Neural cell (in vitro differentiated cells): ENCODE measurements around the gene ARHGAP30. TPM values are rescaled to one million over a fixed set of nuclear protein-coding genes. Genes with fewer than 3 reads are reported as not detected.

Source experiments
- H2AFZ ChIP-seq: fragments of 200-600, 300-800 bp; sonication (generic), shearing (Covaris generic); 2 replicates; pipeline ENCODE4 v1.6.0; 2014; ENCODE audit warnings: low read depth, mild to moderate bottlenecking, antibody characterized with exemption, low read length, moderate library complexity
- H3F3A ChIP-seq: fragments of 200-600 bp; shearing (Covaris generic); 2 replicates; pipeline ENCODE4 v1.6.1; 2016; ENCODE audit warnings: mild to moderate bottlenecking, moderate library complexity, mixed read lengths, antibody characterized with exemption, low read length; ENCODE audit not compliant: insufficient read depth, poor library complexity, severe bottlenecking
- H3K27ac ChIP-seq: fragments of 200-600, 300-800 bp; sonication (generic), shearing (Covaris generic); 2 replicates; pipeline ENCODE4 v1.5.1; 2014; ENCODE audit warnings: mild to moderate bottlenecking, low read length, moderate library complexity
- H3K27me3 ChIP-seq: fragments of 300-800, 200-600 bp; sonication (generic), shearing (Covaris generic); 2 replicates; pipeline ENCODE4 v1.6.0; 2014; ENCODE audit warnings: mild to moderate bottlenecking, low read depth, low read length, moderate library complexity; ENCODE audit not compliant: insufficient read depth
- H3K36me3 ChIP-seq: fragments of 300-800, 200-600 bp; sonication (generic), shearing (Covaris generic); 2 replicates; pipeline ENCODE4 v1.5.1; 2014; ENCODE audit warnings: mild to moderate bottlenecking, antibody characterized with exemption, low read length, moderate library complexity; ENCODE audit not compliant: insufficient read depth
- H3K4me2 ChIP-seq: fragments of 300-800, 200-600 bp; sonication (generic), shearing (Covaris generic); 2 replicates; pipeline ENCODE4 v1.6.0; 2014; ENCODE audit warnings: mild to moderate bottlenecking, low read length
- H3K4me3 ChIP-seq: fragments of 300-800, 200-600 bp; sonication (generic), shearing (Covaris generic); 2 replicates; pipeline ENCODE4 v1.5.1; 2014; ENCODE audit warnings: mild to moderate bottlenecking, low read length, moderate library complexity
- H3K79me2 ChIP-seq: fragments of 200-600 bp; shearing (Covaris generic); replicated peaks from 2 replicates; pipeline ENCODE4 v1.6.0; 2014; ENCODE audit warnings: mild to moderate bottlenecking, low read length, moderate library complexity; ENCODE audit not compliant: insufficient read depth
- H3K9ac ChIP-seq: fragments of 300-800, 200-600 bp; sonication (generic), shearing (Covaris generic); 2 replicates; pipeline ENCODE4 v1.6.1; 2016; ENCODE audit warnings: mild to moderate bottlenecking, low read length, mixed read lengths
- H3K9me2 ChIP-seq: fragments of 200-600 bp; shearing (Covaris generic); 2 replicates; pipeline ENCODE4 v1.6.1; 2016; ENCODE audit warnings: mild to moderate bottlenecking, low read length, mixed read lengths; ENCODE audit not compliant: insufficient read depth
- H3K9me3 ChIP-seq: fragments of 200-600, 300-800 bp; sonication (generic), shearing (Covaris generic); 2 replicates; pipeline ENCODE4 v1.6.1; 2016; ENCODE audit warnings: mild to moderate bottlenecking, mixed run types, low read length, moderate library complexity, mixed read lengths
- H4K20me1 ChIP-seq: fragments of 200-600 bp; shearing (Covaris generic); 2 replicates; pipeline ENCODE4 v1.6.1; 2016; ENCODE audit warnings: mild to moderate bottlenecking, mixed run types; ENCODE audit not compliant: insufficient read depth
- EP300 ChIP-seq: fragments of 450-650 bp; conservative IDR thresholded peaks from 2 replicates; pipeline ENCODE4 v1.6.1; 2014; ENCODE audit warnings: antibody characterized with exemption, mild to moderate bottlenecking, moderate library complexity; ENCODE audit not compliant: poor library complexity, severe bottlenecking
- EZH2 ChIP-seq: fragments of 200-600, 300-800 bp; shearing (Covaris generic), sonication (generic); IDR thresholded peaks from 2 replicates; pipeline ENCODE4 v1.6.1; 2014; ENCODE audit warnings: antibody characterized with exemption, low read length, borderline replicate concordance, mild to moderate bottlenecking; ENCODE audit not compliant: insufficient read depth, poor library complexity, severe bottlenecking
- MXI1 ChIP-seq: fragments of 450-650 bp; conservative IDR thresholded peaks from 2 replicates; pipeline ENCODE4 v1.6.1; 2014; ENCODE audit warnings: antibody characterized with exemption, mild to moderate bottlenecking; ENCODE audit not compliant: poor library complexity, severe bottlenecking
- POLR2AphosphoS5 ChIP-seq: IDR thresholded peaks from 2 replicates; pipeline ENCODE4 v1.6.1; 2012
- RAD21 ChIP-seq: fragments of 450-650 bp; conservative IDR thresholded peaks from 2 replicates; pipeline ENCODE4 v1.6.1; 2014; ENCODE audit warnings: antibody characterized with exemption, mild to moderate bottlenecking, moderate library complexity
- SMC3 ChIP-seq: fragments of 450-650 bp; conservative IDR thresholded peaks from 2 replicates; pipeline ENCODE4 v1.6.1; 2014; ENCODE audit warnings: antibody characterized with exemption, mild to moderate bottlenecking, moderate library complexity; ENCODE audit not compliant: poor library complexity
- TAF1 ChIP-seq: IDR thresholded peaks from 2 replicates; pipeline ENCODE4 v1.6.1; 2012; ENCODE audit warnings: low read depth
- polyA plus RNA-seq: library from polyadenylated mRNA; depleted of rRNA; stranded (reverse); fragments of >200 nt; gene quantifications from 2 replicates; pipeline ENCODE4 v1.2.3, GENCODE V29; 2014
- TF ChIP-seq, protein P1 (sequence below): fragments of 450-650 bp; IDR thresholded peaks from 2 replicates; pipeline ENCODE4 v1.5.1; 2014; ENCODE audit warnings: antibody characterized with exemption, mild to moderate bottlenecking, moderate library complexity; ENCODE audit not compliant: poor library complexity, severe bottlenecking
- TF ChIP-seq, protein P2 (sequence below): IDR thresholded peaks from 2 replicates; pipeline ENCODE4 v1.6.1; 2012; ENCODE audit warnings: borderline replicate concordance

The ARHGAP30 gene
- polyA plus RNA-seq, 1 donor from 2014 or later: not detected

DNA sequence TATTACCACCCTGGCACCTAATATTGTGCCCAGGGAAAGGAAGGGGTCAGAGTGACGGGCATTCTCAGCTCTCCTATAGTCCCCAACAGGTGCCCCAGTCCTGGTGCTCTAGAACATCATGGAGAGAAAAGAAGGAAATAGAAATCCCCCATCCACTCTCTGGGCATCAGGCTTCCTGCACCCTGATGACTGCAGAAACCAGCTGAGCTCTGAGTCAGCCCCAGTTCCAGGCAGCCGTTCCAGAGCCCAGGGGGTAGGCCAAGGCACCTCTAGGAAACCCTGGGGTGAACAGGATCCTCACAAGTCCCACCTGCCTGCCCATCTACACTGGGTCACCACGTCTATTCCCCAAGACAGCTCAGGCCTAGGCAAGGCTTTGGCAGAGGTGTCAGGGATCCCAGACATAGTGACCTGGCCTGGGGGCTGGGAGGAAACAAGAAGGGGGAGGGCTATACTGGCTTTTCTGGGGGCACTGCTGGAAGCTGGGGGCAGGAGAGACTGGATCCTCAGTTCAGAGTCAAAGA lies 19.0 kb upstream of the ARHGAP30 start:
- Histone ChIP-seq H3K36me3 (no peaks in the 10 kb centered on the region), H3K27ac (no peak overlapping the region), H3K4me2 (no peak overlapping the region), H3K4me3 (no peak overlapping the region), H3K9me3 (no peaks in the 10 kb centered on the region), H3F3A (no peaks in the 10 kb centered on the region), H3K79me2 (no peaks in the 10 kb centered on the region), H2AFZ (no peak overlapping the region), H4K20me1 (no peaks in the 10 kb centered on the region), H3K27me3 (no peaks in the 10 kb centered on the region), H3K9ac (no peak overlapping the region), H3K9me2 (no peaks in the 10 kb centered on the region)
- TF ChIP-seq EP300 (no peak), MXI1 (no peak), POLR2AphosphoS5 (no peak), TAF1 (no peak), RAD21 (no peak), SMC3 (no peak), EZH2 (no peak)
- TF ChIP-seq, protein P1, sequence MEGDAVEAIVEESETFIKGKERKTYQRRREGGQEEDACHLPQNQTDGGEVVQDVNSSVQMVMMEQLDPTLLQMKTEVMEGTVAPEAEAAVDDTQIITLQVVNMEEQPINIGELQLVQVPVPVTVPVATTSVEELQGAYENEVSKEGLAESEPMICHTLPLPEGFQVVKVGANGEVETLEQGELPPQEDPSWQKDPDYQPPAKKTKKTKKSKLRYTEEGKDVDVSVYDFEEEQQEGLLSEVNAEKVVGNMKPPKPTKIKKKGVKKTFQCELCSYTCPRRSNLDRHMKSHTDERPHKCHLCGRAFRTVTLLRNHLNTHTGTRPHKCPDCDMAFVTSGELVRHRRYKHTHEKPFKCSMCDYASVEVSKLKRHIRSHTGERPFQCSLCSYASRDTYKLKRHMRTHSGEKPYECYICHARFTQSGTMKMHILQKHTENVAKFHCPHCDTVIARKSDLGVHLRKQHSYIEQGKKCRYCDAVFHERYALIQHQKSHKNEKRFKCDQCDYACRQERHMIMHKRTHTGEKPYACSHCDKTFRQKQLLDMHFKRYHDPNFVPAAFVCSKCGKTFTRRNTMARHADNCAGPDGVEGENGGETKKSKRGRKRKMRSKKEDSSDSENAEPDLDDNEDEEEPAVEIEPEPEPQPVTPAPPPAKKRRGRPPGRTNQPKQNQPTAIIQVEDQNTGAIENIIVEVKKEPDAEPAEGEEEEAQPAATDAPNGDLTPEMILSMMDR: no peak
- TF ChIP-seq, protein P2, sequence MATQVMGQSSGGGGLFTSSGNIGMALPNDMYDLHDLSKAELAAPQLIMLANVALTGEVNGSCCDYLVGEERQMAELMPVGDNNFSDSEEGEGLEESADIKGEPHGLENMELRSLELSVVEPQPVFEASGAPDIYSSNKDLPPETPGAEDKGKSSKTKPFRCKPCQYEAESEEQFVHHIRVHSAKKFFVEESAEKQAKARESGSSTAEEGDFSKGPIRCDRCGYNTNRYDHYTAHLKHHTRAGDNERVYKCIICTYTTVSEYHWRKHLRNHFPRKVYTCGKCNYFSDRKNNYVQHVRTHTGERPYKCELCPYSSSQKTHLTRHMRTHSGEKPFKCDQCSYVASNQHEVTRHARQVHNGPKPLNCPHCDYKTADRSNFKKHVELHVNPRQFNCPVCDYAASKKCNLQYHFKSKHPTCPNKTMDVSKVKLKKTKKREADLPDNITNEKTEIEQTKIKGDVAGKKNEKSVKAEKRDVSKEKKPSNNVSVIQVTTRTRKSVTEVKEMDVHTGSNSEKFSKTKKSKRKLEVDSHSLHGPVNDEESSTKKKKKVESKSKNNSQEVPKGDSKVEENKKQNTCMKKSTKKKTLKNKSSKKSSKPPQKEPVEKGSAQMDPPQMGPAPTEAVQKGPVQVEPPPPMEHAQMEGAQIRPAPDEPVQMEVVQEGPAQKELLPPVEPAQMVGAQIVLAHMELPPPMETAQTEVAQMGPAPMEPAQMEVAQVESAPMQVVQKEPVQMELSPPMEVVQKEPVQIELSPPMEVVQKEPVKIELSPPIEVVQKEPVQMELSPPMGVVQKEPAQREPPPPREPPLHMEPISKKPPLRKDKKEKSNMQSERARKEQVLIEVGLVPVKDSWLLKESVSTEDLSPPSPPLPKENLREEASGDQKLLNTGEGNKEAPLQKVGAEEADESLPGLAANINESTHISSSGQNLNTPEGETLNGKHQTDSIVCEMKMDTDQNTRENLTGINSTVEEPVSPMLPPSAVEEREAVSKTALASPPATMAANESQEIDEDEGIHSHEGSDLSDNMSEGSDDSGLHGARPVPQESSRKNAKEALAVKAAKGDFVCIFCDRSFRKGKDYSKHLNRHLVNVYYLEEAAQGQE: no peak

DNA sequence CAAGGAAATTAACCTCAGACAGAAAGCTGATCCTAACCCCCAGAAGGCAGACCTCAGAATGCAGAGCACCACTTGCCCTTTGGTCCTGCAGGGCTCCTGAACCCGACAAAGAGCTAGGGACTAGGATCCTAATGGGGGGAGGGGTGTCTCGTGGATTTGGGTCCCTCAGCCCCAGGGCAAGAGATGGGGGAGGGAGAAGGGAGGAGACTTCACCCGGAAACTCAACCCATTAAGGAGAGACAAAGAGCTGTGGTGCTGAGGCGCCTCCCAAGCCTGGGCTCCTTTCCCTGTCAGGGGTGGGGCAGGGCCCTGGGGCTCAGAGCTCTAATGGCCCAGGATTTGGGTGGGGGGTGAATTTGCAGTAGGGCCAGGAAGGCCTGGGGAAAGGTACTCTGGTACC lies 16.8 kb upstream of the ARHGAP30 start:
- Histone ChIP-seq H3F3A (no peaks in the 10 kb centered on the region), H3K27me3 (no peaks in the 10 kb centered on the region), H3K9ac (no peak overlapping the region), H3K36me3 (no peaks in the 10 kb centered on the region), H3K79me2 (no peaks in the 10 kb centered on the region), H2AFZ (no peak overlapping the region), H3K9me2 (no peaks in the 10 kb centered on the region), H3K4me2 (no peak overlapping the region), H3K4me3 (no peak overlapping the region), H3K27ac (no peak overlapping the region), H3K9me3 (no peaks in the 10 kb centered on the region), H4K20me1 (no peaks in the 10 kb centered on the region)
- TF ChIP-seq, protein P1: no peak
- TF ChIP-seq POLR2AphosphoS5 (no peak), EP300 (no peak), MXI1 (no peak), EZH2 (no peak), SMC3 (no peak), RAD21 (no peak), TAF1 (no peak)
- TF ChIP-seq, protein P2: no peak
